MG63 (cell line): Measurements from ENCODE around the gene SLC34A1. TPM values are rescaled to one million over a fixed set of nuclear protein-coding genes. Genes with fewer than 3 reads are reported as not detected.

ENCODE experiments used
- DNase-seq: peaks from one replicate; pipeline ENCODE4 v3.0.0-alpha.2; 2020
- H3K27me3 ChIP-seq: fragments of 250-450 bp; sonication (Bioruptor Pico); 2 replicates; pipeline ENCODE4 v1.5.1; 2020; ENCODE audit warnings: mild to moderate bottlenecking, moderate library complexity
- H3K36me3 ChIP-seq: fragments of 250-450 bp; sonication (Bioruptor Pico); 2 replicates; pipeline ENCODE4 v1.5.1; 2020; ENCODE audit warnings: mild to moderate bottlenecking, moderate library complexity
- H3K4me3 ChIP-seq: fragments of 250-450 bp; sonication (Bioruptor Pico); 2 replicates; pipeline ENCODE4 v1.5.1; 2020; ENCODE audit warnings: mild to moderate bottlenecking, moderate library complexity
- H3K9me3 ChIP-seq: fragments of 250-450 bp; sonication (Bioruptor Pico); 2 replicates; pipeline ENCODE4 v1.5.1; 2020; ENCODE audit warnings: mild to moderate bottlenecking, moderate library complexity
- total RNA-seq: library from RNA; depleted of rRNA; stranded (reverse); fragments of >200 nt; shearing (Covaris generic); gene quantifications from 2 replicates; pipeline ENCODE4 v1.2.3, GENCODE V29; 2014; ENCODE audit warnings: low replicate concordance

Gene SLC34A1
- total RNA-seq, 1 experiment from 2014 or later = not detected

DNA sequence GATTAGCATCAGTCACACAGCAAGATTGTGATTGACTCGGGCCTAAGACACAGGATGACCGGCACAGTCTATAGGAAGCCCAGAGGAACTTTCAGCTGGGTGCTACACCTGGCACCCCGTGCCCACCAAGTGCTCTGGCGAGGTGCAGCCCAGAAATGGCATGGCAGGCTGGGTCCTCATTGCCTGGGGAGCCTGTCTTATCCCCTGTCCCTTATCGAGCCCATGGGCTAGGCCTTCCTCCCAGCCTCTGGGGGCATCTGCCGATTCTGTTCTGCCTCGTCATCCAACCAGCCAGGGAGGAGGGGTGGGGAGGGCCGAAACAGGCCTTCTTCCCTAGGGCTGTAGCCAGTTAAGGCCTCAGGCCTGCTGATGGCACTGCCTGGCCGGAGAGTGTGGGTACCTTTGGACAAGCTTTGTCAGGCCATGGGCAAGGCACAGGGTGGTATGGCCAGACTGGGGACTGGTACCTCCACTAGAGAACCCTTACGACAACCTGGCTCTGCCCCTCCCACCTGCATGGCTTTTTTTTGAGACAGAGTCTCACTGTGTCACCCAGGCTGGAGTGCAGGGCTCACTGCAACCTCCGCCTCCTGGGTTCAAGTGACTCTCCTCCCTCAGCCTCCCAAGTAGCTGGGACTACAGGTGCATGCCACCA, 43.8 kb downstream of the SLC34A1 start:
- Histone ChIP-seq H3K4me3 (peak overlapping the region; percentile 71), H3K27me3 (no peaks in the 10 kb centered on the region), H3K36me3 (peaks cover 51% of the 10 kb centered on the region), H3K9me3 (no peaks in the 10 kb centered on the region)
- peak; percentile 10 for DNase-seq

DNA sequence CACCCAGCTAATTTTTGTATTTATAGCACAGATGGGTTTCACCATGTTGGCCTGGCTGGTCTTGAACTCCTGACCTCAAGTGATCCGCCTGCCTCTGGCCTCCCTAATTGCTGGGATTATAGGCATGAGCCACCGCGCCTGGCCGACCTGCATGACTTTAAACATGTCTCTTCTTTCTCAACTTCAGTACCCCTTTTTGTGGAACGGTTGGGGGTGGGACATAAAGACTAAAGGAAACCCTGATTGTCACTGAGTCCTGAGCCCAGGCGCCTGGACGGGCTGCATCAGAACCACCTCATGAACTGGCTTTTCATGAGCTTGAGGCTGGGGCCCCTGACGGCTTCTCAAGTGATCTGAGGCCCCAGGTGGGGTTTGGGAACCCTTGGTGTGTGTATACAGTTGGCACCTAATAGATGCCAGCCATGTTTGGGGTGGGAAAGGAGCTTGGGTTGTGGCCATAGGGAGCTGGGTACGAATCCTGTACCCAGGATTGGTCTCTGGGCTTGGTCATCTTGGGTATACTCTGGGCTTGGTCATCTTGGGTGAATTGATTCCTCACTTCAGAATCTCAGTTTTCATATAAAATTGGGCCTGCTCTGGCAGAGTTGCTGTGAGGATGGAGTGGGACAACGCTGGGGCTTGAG, 44.5 kb downstream of the SLC34A1 start:
- Histone ChIP-seq H3K9me3 (no peaks in the 10 kb centered on the region), H3K36me3 (peaks cover 58% of the 10 kb centered on the region), H3K27me3 (no peaks in the 10 kb centered on the region), H3K4me3 (peak overlapping the region; percentile 71; the same call in 1 of the 2 replicates)
- DNase-seq = no peak

DNA sequence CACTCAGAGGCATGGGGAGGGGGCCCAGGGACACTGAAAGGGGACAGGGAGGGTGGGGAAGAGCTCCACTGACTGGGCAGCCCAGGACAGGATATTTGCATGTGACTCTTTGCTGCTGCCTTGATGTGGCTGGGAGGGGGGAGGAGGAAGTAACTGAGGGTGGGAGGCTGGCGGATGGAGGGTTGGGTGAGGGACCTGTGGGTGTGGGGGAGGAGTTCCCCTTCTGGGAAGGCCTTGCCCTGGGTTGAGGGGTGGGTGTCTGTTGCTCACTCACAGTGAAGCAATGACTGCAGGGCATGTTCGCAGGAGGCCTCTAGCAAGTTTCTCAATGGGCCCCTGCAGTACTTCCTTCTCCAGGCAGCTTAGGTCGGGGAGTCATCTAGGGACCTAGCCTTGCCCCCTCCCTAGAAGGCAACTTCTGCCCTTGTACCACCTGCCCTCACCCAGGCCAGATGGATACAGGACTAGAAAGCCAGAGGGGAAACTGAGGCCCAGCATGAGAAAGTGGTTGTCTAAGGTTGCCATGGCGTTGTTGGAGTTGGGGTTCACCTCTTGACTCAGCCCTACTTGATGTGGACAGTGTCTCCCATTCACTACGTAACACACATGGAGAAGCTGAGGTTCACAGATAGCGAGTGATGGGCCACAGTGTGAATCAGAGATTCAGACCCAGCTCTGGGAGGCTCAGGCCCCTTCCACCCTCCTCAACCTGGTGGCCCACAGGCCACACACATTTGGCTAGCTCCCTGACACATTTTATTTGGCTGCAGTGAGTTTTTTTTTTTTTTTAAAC, 45.2 kb downstream of the SLC34A1 start:
- Histone ChIP-seq H3K27me3 (no peaks in the 10 kb centered on the region), H3K4me3 (no peak overlapping the region), H3K9me3 (no peaks in the 10 kb centered on the region), H3K36me3 (peaks cover 65% of the 10 kb centered on the region)
- peak; percentile 11 for DNase-seq

DNA sequence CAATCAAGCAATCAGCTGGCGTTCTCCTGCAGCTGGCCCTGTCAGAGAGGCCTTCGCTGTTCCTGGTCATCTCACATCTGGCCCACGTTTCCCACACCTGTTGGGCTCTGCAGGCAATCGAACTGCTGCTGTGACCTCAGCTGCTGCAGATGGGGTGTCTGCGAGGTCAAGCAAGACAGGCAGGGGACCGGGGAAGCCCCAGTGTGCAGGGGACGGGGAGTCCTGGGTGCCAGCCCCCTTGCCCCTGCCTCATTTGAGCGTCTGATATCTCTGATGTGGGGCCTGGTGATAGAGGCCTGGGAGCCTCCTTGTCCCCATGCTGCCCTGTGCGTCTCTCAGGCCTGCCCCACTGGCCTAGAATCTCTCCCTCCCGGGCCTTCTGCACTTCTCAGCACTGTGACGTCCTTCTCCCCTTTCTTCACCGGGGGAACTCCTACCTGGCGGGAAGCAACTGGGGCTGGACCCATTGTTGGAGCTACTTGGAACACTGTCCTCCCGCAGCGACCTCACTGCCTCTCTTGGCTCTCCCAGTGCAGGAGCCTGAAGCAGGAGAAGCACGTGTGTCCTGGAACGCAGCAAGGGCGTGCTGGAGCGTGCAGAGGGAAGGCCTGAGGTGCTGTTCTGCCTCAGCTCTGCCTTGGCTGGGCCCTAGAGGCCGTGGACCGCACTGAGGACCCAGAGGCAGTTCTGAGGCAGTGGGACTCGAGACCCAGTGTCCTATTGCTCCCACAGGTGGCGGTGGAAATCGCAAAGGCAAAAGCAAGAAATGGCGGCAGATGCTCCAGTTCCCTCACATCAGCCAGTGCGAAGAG, 46.1 kb downstream of the SLC34A1 start:
- Histone ChIP-seq H3K9me3 (no peaks in the 10 kb centered on the region), H3K36me3 (peaks cover 74% of the 10 kb centered on the region), H3K4me3 (no peak overlapping the region), H3K27me3 (no peaks in the 10 kb centered on the region)
- DNase-seq = peak; percentile 5

DNA sequence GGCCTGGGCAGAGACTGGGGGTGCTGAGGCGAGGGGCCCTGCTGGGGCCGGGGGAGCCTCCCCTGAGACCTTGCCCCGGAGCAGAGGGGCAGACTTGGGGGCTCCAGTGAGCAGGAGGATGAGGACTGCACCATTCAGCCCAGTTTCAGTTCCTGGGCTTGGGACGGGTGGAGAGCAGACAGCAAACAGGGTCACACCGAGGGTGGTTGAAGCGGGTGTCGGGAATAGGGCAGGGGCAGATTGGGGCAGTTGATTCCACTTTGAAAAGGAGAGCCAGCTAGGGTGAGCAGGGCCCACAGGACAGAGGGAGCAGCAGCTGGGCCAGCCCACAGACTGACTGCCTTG, 46.7 kb downstream of the SLC34A1 start:
- no peak for DNase-seq
- H3K36me3 ChIP-seq = peaks cover 80% of the 10 kb centered on the region
- no peaks in the 10 kb centered on the region for H3K9me3 ChIP-seq
- no peaks in the 10 kb centered on the region for H3K27me3 ChIP-seq
- no peak overlapping the region for H3K4me3 ChIP-seq

DNA sequence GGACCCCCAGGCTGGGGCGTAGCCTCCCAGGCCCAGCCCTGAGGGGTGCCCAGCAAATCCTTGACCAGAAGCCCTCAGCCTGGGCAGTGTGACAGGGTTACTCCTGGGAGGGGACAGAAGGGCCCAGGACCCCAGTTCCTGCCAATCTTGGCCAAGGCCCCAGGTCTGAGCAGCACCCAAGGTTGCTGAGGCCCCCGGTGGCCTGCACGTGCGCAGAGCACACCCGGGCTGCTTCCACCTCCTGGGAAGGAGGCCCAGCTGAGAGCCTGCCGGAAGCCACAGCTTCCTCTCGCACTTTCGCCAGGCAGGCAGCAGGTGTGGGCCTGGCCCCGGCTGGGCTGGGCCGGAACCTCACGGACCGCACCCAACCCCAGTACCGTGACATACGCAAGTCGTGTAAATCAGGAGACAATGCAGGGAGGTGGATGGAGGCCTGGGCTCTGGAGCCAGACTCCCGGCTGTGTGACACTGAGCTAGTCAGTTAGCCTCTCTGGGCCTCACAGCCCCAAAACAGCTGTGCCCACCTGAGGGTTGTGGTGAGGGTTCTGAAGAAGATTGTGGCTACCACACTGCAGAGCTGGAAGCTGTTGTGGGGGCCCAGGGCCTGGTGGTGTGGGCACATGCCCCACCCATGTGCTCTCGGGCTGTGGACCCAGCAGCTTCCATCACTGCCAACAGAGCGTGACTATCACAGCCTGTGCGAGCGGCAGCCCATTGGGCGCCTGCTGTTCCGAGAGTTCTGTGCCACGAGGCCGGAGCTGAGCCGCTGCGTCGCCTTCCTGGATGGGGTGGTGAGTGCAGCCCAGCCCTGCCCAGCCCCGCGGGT, 47.3 kb downstream of the SLC34A1 start:
- Histone ChIP-seq H3K27me3 (no peaks in the 10 kb centered on the region), H3K9me3 (no peaks in the 10 kb centered on the region), H3K36me3 (peaks cover 84% of the 10 kb centered on the region), H3K4me3 (no peak overlapping the region)
- no peak for DNase-seq

DNA sequence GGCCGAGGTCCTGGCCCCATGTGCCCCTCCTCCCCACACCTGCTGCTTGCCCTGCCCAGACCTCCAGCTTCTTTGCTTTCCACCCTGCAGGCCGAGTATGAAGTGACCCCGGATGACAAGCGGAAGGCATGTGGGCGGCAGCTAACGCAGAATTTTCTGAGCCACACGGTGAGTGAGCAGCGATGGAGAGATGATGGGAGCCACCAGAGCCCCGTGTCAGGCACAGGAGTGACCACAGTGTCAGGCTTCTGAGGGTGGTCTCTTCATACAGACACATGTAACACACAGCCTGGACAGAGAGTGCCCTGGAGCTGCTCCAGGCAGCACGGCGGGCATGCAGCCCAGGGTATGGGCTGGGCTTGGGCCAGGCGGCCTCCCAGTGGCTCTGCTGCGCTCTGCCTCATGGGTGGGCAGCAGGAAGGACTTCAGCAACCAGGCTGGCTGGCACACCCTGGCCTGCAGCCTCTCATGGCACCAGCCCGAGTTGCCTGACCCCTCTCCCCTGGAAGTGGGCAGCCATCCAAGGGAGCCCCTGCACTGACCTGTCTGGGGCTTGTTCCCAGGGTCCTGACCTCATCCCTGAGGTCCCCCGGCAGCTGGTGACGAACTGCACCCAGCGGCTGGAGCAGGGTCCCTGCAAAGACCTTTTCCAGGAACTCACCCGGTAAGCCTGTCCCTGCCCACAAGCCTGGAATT, 48.1 kb downstream of the SLC34A1 start:
- peak; percentile 23 for DNase-seq
- H3K36me3 ChIP-seq = peaks cover 92% of the 10 kb centered on the region
- no peaks in the 10 kb centered on the region for H3K27me3 ChIP-seq
- H3K9me3 ChIP-seq = no peaks in the 10 kb centered on the region
- no peak overlapping the region for H3K4me3 ChIP-seq

DNA sequence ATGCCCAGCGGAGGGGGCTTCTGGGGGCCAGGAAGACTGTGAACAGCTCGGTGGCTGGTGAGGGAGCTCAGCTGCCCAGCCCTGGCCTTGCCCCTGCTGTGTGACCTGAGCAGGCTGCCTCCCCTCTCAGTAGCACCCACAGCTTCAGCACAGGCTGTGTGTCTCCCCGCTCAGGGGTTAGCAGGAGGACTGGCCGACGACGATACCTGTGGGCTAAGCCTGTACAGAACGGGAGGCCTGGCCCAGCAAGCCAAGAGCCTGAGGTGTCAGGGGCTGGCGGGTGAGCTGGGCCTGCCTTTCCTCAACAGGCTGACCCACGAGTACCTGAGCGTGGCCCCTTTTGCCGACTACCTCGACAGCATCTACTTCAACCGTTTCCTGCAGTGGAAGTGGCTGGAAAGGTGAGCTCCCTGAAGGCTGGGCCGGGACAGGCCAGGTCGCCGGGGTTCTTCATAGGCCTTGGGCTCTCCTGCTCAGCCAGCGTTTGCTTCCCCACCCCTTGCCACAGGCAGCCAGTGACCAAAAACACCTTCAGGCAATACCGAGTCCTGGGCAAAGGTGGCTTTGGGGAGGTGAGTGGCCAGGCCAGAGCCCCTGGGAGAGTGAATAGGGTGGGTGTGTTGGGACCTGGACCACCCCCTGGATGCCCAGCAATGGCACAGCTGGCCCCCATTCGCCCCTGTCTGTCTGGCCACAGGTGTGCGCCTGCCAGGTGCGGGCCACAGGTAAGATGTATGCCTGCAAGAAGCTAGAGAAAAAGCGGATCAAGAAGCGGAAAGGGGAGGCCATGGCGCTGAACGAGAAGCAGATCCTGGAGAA, 48.8 kb downstream of the SLC34A1 start:
- peak; percentile 10 for DNase-seq
- H3K36me3 ChIP-seq = peaks cover 92% of the 10 kb centered on the region

DNA sequence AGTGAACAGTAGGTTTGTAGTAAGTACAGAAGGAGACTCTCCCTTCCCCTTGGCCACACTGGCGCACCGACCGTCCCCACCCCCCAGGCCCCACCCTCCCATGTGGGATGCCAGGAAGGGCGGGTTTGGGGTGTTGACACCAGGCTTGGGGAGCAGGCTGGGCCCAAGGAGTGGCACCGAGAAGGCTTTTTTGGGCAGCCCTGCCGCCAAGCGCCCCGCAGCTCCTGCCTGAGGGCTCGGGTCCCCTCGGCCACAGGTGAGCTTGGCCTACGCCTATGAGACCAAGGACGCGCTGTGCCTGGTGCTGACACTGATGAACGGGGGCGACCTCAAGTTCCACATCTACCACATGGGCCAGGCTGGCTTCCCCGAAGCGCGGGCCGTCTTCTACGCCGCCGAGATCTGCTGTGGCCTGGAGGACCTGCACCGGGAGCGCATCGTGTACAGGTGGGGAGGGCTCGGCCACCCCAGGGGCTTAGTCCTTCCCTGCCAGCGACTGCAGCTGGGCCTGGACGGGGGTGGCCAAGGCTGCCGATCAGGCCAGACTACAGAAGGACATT, 49.5 kb downstream of the SLC34A1 start:
- Histone ChIP-seq H3K4me3 (no peak overlapping the region), H3K27me3 (no peaks in the 10 kb centered on the region), H3K36me3 (peaks cover 92% of the 10 kb centered on the region), H3K9me3 (no peaks in the 10 kb centered on the region)
- DNase-seq = no peak

More for the DNA sequence above, 48.8 kb downstream of the SLC34A1 start:
- no peak overlapping the region for H3K4me3 ChIP-seq
- H3K9me3 ChIP-seq = no peaks in the 10 kb centered on the region
- no peaks in the 10 kb centered on the region for H3K27me3 ChIP-seq

DNA sequence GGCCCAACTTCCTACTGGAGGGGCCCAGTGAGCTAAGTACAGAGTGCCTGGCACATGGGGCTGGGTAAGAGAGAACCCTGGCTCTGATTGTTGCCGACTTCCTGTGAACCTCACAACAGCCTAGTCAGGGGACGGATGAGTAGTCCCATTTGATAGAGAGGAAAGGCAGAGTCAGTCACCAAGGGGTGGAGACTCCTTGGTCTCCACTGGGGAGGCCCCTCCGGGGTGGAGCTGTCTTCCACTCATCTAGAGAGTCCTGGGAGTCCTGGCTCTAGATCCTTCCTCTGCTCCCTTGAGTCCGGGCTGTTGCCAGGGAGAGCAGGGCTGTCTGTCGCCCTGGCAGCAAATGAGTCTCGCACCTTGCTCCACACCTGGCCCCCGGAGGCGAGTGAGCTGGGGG, 50.2 kb downstream of the SLC34A1 start:
- Histone ChIP-seq H3K36me3 (peaks cover 93% of the 10 kb centered on the region), H3K4me3 (no peak overlapping the region), H3K9me3 (no peaks in the 10 kb centered on the region), H3K27me3 (no peaks in the 10 kb centered on the region)
- DNase-seq = peak; percentile 21

DNA sequence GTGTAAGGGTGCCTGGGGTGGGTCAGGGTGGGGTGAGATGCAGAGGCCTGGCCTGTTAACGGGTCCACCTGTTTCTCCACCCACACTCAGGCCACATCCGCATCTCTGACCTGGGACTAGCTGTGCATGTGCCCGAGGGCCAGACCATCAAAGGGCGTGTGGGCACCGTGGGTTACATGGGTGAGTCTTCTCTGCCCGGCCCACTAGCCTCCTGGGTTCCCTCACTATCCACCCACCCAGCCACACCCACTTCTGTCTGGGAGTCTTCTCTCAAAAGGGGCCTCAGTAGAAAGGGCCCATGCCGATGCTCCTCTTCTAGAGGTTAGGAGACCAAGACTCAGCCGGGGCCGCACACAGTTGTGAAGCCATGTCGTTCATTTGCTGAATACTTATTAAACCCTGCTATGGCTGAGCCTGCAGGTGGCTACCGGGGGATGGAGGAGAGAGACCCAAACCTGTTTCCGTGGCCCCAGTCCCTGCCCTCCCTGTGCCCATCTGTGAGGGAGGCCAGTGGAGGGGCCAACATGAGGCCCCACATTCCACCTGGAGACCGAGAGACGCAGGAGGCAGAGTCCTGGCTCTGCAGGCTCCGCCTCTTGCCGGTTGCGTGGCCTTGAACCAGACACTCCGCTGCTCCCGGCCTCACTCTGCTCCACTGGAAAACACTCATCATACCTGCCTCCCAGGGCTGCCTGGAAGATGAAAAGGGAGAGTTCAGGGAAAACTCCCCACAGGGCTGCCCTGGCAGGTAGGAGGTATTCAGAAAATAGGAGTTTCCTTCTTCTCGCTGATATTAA, 50.9 kb downstream of the SLC34A1 start:
- peak; percentile 4 for DNase-seq
- Histone ChIP-seq H3K4me3 (no peak overlapping the region), H3K27me3 (no peaks in the 10 kb centered on the region), H3K9me3 (no peaks in the 10 kb centered on the region), H3K36me3 (peaks cover 96% of the 10 kb centered on the region)

DNA sequence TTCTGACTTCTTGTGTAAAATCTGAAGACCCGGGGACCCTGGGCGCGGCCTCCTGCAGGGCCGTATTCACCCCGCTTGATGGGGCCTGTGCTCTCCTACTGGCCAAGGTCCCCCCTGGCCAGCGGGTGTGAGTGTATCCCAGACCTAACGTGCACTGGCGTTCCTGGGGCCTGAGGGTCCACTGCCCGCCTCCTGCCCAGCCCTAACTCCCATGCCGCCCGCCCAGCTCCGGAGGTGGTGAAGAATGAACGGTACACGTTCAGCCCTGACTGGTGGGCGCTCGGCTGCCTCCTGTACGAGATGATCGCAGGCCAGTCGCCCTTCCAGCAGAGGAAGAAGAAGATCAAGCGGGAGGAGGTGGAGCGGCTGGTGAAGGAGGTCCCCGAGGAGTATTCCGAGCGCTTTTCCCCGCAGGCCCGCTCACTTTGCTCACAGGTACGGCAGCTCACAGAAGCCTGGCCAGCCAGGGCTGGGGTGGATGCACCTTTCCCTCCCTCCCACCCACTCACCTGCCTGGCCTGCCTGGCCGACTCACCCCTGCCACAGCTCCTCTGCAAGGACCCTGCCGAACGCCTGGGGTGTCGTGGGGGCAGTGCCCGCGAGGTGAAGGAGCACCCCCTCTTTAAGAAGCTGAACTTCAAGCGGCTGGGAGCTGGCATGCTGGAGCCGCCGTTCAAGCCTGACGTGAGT, 51.8 kb downstream of the SLC34A1 start:
- Histone ChIP-seq H3K9me3 (no peaks in the 10 kb centered on the region), H3K36me3 (peaks cover 96% of the 10 kb centered on the region), H3K27me3 (no peaks in the 10 kb centered on the region), H3K4me3 (no peak overlapping the region)
- DNase-seq = no peak

DNA sequence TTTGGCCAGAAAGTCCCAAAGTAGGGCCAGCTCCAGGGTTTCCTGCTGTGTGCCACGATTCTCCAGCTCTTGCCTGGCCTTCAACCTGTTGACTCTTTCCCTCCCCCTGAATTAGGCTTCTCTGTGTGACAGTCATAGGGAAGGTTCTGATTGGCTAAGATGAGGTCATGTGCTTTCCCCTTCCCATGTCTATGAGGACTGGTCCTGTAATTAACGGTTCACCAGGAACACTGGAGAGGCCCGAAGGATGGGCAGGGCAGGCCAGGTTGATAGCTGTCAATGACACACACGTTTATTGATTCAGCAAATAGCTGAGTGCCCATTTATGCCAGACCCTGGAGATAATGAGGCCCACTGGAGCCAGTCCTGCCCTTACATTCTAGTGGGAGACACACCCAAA, 53.4 kb downstream of the SLC34A1 start:
- Histone ChIP-seq H3K36me3 (peaks cover 96% of the 10 kb centered on the region), H3K27me3 (no peaks in the 10 kb centered on the region), H3K4me3 (no peak overlapping the region), H3K9me3 (no peaks in the 10 kb centered on the region)
- no peak for DNase-seq
